ENCODE data around the gene MYO3B.

Gene MYO3B

GRCh38 chr2:170213651-170214050 lies 35.7 kb downstream of the MYO3B start:
- no peak for DNase-seq

GRCh38 chr2:170214309-170214948 lies 36.5 kb downstream of the MYO3B start:
- DNase-seq = no peak

- DNase-seq = no peak
Measured at GRCh38 chr2:170215021-170215420, 37.1 kb downstream of the MYO3B start.

GRCh38 chr2:170216428-170216827 lies 38.5 kb downstream of the MYO3B start:
- DNase-seq = no peak

GRCh38 chr2:170216981-170217380 lies 39.0 kb downstream of the MYO3B start:
- no peak for DNase-seq

- no peak for DNase-seq
Measured at GRCh38 chr2:170217778-170218251, 39.9 kb downstream of the MYO3B start.

GRCh38 chr2:170218456-170218855 lies 40.5 kb downstream of the MYO3B start:
- DNase-seq = no peak

GRCh38 chr2:170218931-170219330 lies 41.0 kb downstream of the MYO3B start:
- no peak for DNase-seq

GRCh38 chr2:170221317-170222288 lies 43.7 kb downstream of the MYO3B start:
- no peak for DNase-seq

- DNase-seq = no peak
Measured at GRCh38 chr2:170222298-170222697, 44.4 kb downstream of the MYO3B start.

- no peak for DNase-seq
Measured at GRCh38 chr2:170222842-170223241, 44.9 kb downstream of the MYO3B start.

- DNase-seq = no peak
Measured at GRCh38 chr2:170224692-170225294, 46.8 kb downstream of the MYO3B start.

GRCh38 chr2:170226216-170226615 lies 48.3 kb downstream of the MYO3B start:
- no peak for DNase-seq

- DNase-seq = no peak
Measured at GRCh38 chr2:170227507-170227947, 49.6 kb downstream of the MYO3B start.

- no peak for DNase-seq
Measured at GRCh38 chr2:170227951-170228350, 50.0 kb downstream of the MYO3B start.

- no peak for DNase-seq
Measured at GRCh38 chr2:170228429-170228828, 50.5 kb downstream of the MYO3B start.

GRCh38 chr2:170229125-170229524 lies 51.2 kb downstream of the MYO3B start:
- no peak for DNase-seq

- no peak for DNase-seq
Measured at GRCh38 chr2:170229744-170230143, 51.8 kb downstream of the MYO3B start.

GRCh38 chr2:170235860-170236679 lies 58.1 kb downstream of the MYO3B start:
- DNase-seq = no peak

- DNase-seq = no peak
Measured at GRCh38 chr2:170236680-170237047, 58.7 kb downstream of the MYO3B start.

GRCh38 chr2:170237572-170238120 lies 59.7 kb downstream of the MYO3B start:
- no peak for DNase-seq

GRCh38 chr2:170238776-170239175 lies 60.8 kb downstream of the MYO3B start:
- DNase-seq = no peak

Measured in activated CD4-positive, CD25-positive, alpha-beta regulatory T cell treated with anti-CD3 and anti-CD28 coated beads, Interleukin-2, amount 50 U/mL, for 72 hours (primary cell).